Ectodermal cell (in vitro differentiated cells): ENCODE results near the gene ZNRF1.
"Not testable (repeated sequence)": the region's sequence is repeated elsewhere in the genome, so short reads cannot be mapped to it uniquely, and the experiment has no call there.

ENCODE experiments used
- H3K27ac ChIP-seq: 2 replicates; pipeline ENCODE4 v1.7.0; 2013; ENCODE audit warnings: mild to moderate bottlenecking, low read depth, low read length; ENCODE audit not compliant: insufficient read depth, poor library complexity, severe bottlenecking
- H3K27me3 ChIP-seq: 2 replicates; pipeline ENCODE4 v1.7.0; 2013; ENCODE audit warnings: mild to moderate bottlenecking, low read length; ENCODE audit not compliant: insufficient read depth, control insufficient read depth, poor library complexity, severe bottlenecking
- H3K36me3 ChIP-seq: one replicate; pipeline ENCODE4 v1.7.0; 2013; ENCODE audit warnings: low read length; ENCODE audit not compliant: control insufficient read depth, insufficient read depth
- H3K4me1 ChIP-seq: one replicate; pipeline ENCODE4 v1.7.0; 2013; ENCODE audit warnings: low read length; ENCODE audit not compliant: control insufficient read depth, insufficient read depth
- H3K4me3 ChIP-seq: 2 replicates; pipeline ENCODE4 v1.7.0; 2013; ENCODE audit warnings: low read depth, low read length, control low read depth; ENCODE audit not compliant: insufficient read depth
- H3K9me3 ChIP-seq: 2 replicates; pipeline ENCODE4 v1.7.0; 2013; ENCODE audit warnings: mild to moderate bottlenecking, low read length, moderate library complexity; ENCODE audit not compliant: control insufficient read depth
- WGBS, 2 experiments: methylation state at CpG; one replicate each; pipeline ENCODE4 v1.1.7; 2013; ENCODE audit warnings: missing lambda C conversion rate in 2 of 2; 5-methylcytosine and 5-hydroxymethylcytosine counted together

ZNRF1 gene

DNA sequence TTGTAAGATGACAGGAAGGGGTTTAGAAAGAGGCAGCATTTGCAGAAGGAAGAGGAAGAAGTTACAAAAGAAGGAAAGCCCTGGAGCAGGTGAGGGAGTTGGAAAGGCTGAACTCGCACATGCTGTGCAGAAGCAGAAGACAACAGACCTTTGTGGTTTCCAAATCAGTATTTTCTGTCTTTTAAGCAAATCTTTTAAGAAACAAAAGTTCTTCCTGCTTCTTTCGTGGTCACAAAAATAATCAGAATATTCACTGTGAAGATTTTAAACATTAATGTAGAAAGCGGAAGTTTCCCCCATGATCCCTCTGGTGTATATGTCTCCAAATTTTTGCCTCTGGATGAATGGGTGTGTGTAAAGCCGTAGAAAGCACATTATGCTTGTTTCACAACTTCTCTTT lies 25.8 kb downstream of the ZNRF1 start:
- H3K4me3 ChIP-seq, result no peak overlapping the region
- no peaks in the 10 kb centered on the region for H3K27me3 ChIP-seq
- H3K9me3 ChIP-seq, result no peaks in the 10 kb centered on the region
- no peaks in the 10 kb centered on the region for H3K36me3 ChIP-seq
- WGBS, 2 experiments, result 96 to 98% methylated on average over 3 of the region's 4 CpGs
- no peak overlapping the region for H3K27ac ChIP-seq
- no peaks in the 10 kb centered on the region for H3K4me1 ChIP-seq

GRCh38 chr16:75025761-75026160 lies 26.9 kb downstream of the ZNRF1 start:
- WGBS, 2 experiments, result 86 to 89% methylated on average over 3 of the region's 3 CpGs
- Histone ChIP-seq H3K4me3 (no peak overlapping the region), H3K27me3 (no peaks in the 10 kb centered on the region), H3K36me3 (no peaks in the 10 kb centered on the region), H3K4me1 (no peaks in the 10 kb centered on the region), H3K9me3 (no peaks in the 10 kb centered on the region), H3K27ac (no peak overlapping the region)

- 94% methylated on average over 10 of the region's 10 CpGs for WGBS, 2 experiments
- H3K4me3 ChIP-seq, result not testable (repeated sequence)
Observed at GRCh38 chr16:75026239-75026891, 27.5 kb downstream of the ZNRF1 start.

GRCh38 chr16:75026892-75027391 lies 28.1 kb downstream of the ZNRF1 start:
- 90 to 94% methylated on average over 2 of the region's 2 CpGs for WGBS, 2 experiments
- Histone ChIP-seq H3K9me3 (no peaks in the 10 kb centered on the region), H3K27ac (no peak overlapping the region), H3K27me3 (no peaks in the 10 kb centered on the region), H3K4me1 (no peaks in the 10 kb centered on the region), H3K4me3 (no peak overlapping the region), H3K36me3 (no peaks in the 10 kb centered on the region)

More at GRCh38 chr16:75026239-75026891, 27.5 kb downstream of the ZNRF1 start:
- H3K27me3 ChIP-seq, H3K36me3 ChIP-seq, H3K4me1 ChIP-seq, H3K27ac ChIP-seq, H3K9me3 ChIP-seq: not testable (repeated sequence)

DNA sequence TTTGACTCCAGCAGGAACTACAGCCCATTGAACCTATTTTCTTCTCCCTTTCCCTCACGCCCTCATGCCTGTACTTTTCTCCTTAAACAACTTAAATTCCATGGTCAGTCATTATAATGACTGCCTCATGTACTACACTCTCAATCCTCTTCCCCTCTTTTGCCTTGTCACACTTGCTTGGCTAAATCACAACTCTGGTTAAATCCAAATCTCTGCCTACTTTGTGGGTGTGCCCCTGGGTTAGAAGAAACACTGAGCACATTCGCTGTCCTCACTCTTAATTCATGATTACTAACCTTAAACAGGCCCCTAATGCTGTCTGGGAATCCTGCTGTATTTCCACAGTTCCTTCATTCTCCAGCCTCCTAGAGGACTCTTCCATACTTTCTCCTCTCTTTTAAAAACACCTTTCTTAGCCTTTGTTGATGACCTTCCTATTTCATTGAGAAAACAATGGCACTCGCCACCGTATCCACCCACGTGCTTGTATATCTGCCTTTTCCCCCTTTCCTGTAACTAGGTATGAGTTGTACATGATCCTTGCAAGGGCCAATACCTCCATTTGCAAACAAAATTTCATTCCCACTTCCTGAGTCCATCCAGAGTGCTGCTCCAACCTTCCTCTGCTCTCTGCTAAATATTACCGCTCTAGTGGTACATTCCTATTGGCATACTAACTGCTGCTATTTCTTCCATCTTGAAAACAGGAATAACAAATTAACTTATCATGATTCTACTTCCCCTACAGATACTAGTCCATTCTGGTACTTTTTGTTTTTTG lies 28.9 kb downstream of the ZNRF1 start:
- no peaks in the 10 kb centered on the region for H3K36me3 ChIP-seq
- no peak overlapping the region for H3K4me3 ChIP-seq
- no peaks in the 10 kb centered on the region for H3K4me1 ChIP-seq
- no peaks in the 10 kb centered on the region for H3K9me3 ChIP-seq
- no peak overlapping the region for H3K27ac ChIP-seq
- no peaks in the 10 kb centered on the region for H3K27me3 ChIP-seq
- 94 to 95% methylated on average over 6 of the region's 6 CpGs for WGBS, 2 experiments

DNA sequence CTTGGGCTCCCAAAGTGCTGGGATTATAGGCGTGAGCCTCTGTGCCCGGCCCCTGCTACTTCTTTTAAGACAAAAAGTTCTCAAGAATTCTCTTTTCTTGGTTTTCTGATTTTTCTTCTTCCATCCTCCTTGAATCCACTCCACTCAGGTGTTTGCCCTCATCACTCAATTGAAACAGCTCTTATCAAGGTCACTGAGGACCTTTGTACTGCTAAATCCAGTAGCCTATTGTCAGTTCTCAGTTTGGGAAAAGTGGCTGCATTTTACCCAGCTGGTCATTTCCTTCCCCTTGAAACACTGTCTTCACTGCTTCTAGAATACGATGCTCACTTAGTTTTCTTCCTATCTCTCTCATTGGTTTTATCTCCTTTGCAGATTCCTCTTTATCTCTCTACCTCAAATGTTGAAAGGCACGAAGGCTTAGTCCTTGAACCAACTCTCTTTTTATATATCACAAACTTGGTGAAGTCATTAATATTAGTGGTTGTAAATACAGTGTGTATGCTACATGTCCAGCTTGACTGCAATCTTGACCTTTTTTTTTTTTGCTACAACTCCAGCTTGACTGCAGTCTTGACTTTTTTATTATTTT lies 29.8 kb downstream of the ZNRF1 start:
- 85 to 97% methylated on average over 3 of the region's 4 CpGs for WGBS, 2 experiments
- no peak overlapping the region for H3K27ac ChIP-seq

DNA sequence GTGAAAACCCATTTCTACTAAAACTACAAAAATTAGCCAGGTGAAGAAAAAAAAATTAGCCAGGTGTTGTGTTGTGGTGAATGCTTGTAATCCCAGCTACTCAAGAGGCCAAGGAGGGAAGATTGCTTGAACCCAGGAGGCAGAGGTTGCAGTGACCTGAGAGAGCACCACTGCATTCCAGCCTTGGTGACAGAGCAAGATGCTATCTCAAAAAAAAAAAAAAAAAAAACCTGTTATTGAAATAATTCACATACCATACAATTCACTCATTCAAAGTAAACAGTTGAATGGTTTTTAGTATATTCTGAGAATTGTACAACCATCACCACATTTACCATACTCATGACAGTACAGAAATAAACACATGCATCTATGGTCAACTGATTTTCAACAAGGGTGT lies 31.0 kb downstream of the ZNRF1 start:
- Histone ChIP-seq H3K27me3 (no peaks in the 10 kb centered on the region), H3K4me3 (no peak overlapping the region), H3K27ac (no peak overlapping the region), H3K36me3 (no peaks in the 10 kb centered on the region), H3K4me1 (no peaks in the 10 kb centered on the region), H3K9me3 (no peaks in the 10 kb centered on the region)

More for the DNA sequence above, 29.8 kb downstream of the ZNRF1 start:
- Histone ChIP-seq H3K9me3 (no peaks in the 10 kb centered on the region), H3K4me3 (no peak overlapping the region), H3K4me1 (no peaks in the 10 kb centered on the region), H3K27me3 (no peaks in the 10 kb centered on the region), H3K36me3 (no peaks in the 10 kb centered on the region)

GRCh38 chr16:75032655-75033054 lies 33.8 kb downstream of the ZNRF1 start:
- Histone ChIP-seq H3K36me3 (no peaks in the 10 kb centered on the region), H3K9me3 (no peaks in the 10 kb centered on the region), H3K4me3 (no peak overlapping the region), H3K4me1 (no peaks in the 10 kb centered on the region), H3K27ac (no peak overlapping the region), H3K27me3 (no peaks in the 10 kb centered on the region)

- Histone ChIP-seq H3K36me3 (no peaks in the 10 kb centered on the region), H3K27ac (no peak overlapping the region), H3K27me3 (no peaks in the 10 kb centered on the region), H3K4me1 (no peaks in the 10 kb centered on the region), H3K4me3 (no peak overlapping the region), H3K9me3 (no peaks in the 10 kb centered on the region)
- 94 to 96% methylated on average over 9 of the region's 9 CpGs for WGBS, 2 experiments
Observed at GRCh38 chr16:75035410-75035968, 36.7 kb downstream of the ZNRF1 start.
